ENCODE measurements around the gene NMRAL1.
A peak's percentile ranks its signal among the peaks of the same experiment; 100 is the strongest.

The NMRAL1 gene

GRCh38 chr16:4426021-4426684 is 48.3 kb downstream of the NMRAL1 start:
- no peak for DNase-seq (ENCODE audit: low spot score in 2 of 2)
- ATAC-seq (replicated peaks; ENCODE audit: extremely low read depth, poor library complexity, severe bottlenecking) = peak; percentile 53
- no peaks in the 10 kb centered on the region for H3K9me3 Mint-ChIP-seq
- peaks cover 30% of the 10 kb centered on the region for H3K4me1 Mint-ChIP-seq
- H3K27ac Mint-ChIP-seq (ENCODE audit: low read depth) = peak overlapping the region; percentile 99
- peak overlapping the region; percentile 95 for H3K4me3 Mint-ChIP-seq
- H3K27me3 Mint-ChIP-seq = no peaks in the 10 kb centered on the region
- peaks cover 23% of the 10 kb centered on the region for H3K36me3 Mint-ChIP-seq (ENCODE audit: insufficient read depth)

GRCh38 chr16:4425378-4426020 is 48.9 kb downstream of the NMRAL1 start, which contains the start of gene DNAJA3:
Gene DNAJA3 (plus strand): TSS chr16:4425868. CDS start chr16:4425882, 14 bp downstream.
- ATAC-seq (replicated peaks; ENCODE audit: extremely low read depth, poor library complexity, severe bottlenecking) (peak; percentile 91), DNase-seq (ENCODE audit: low spot score in 2 of 2) (peak; percentile 84 to 90)
- no peaks in the 10 kb centered on the region for H3K27me3 Mint-ChIP-seq
- peaks cover 30% of the 10 kb centered on the region for H3K4me1 Mint-ChIP-seq
- H3K9me3 Mint-ChIP-seq = no peaks in the 10 kb centered on the region
- H3K36me3 Mint-ChIP-seq (ENCODE audit: insufficient read depth) = peaks cover 21% of the 10 kb centered on the region
- peak within 1 kb of the TSS; percentile 95 for H3K4me3 Mint-ChIP-seq
- peak within 1 kb of the TSS; percentile 99 for H3K27ac Mint-ChIP-seq (ENCODE audit: low read depth)

- no peaks in the 10 kb centered on the region for H3K27me3 Mint-ChIP-seq
- ATAC-seq (replicated peaks; ENCODE audit: extremely low read depth, poor library complexity, severe bottlenecking) (no peak), DNase-seq (ENCODE audit: low spot score in 2 of 2) (no peak)
- H3K9me3 Mint-ChIP-seq = no peaks in the 10 kb centered on the region
- peaks cover 15% of the 10 kb centered on the region for H3K36me3 Mint-ChIP-seq (ENCODE audit: insufficient read depth)
- H3K4me1 Mint-ChIP-seq = peaks cover 19% of the 10 kb centered on the region
- no peak overlapping the region for H3K27ac Mint-ChIP-seq (ENCODE audit: low read depth)
- H3K4me3 Mint-ChIP-seq = no peak overlapping the region
Measured at GRCh38 chr16:4420505-4421105, 53.8 kb downstream of the NMRAL1 start.

- no peak for DNase-seq (ENCODE audit: low spot score in 2 of 2)
- Mint-ChIP-seq H3K9me3 (no peaks in the 10 kb centered on the region), H3K36me3 (ENCODE audit: insufficient read depth) (peaks cover 18% of the 10 kb centered on the region), H3K27me3 (no peaks in the 10 kb centered on the region), H3K4me3 (no peak overlapping the region), H3K4me1 (peaks cover 19% of the 10 kb centered on the region), H3K27ac (ENCODE audit: low read depth) (no peak overlapping the region)
- no peak for ATAC-seq (replicated peaks; ENCODE audit: extremely low read depth, poor library complexity, severe bottlenecking)
Measured at GRCh38 chr16:4419402-4419959, 54.9 kb downstream of the NMRAL1 start.

GRCh38 chr16:4416200-4417032 is 58.0 kb downstream of the NMRAL1 start, which contains the start of gene CORO7:
Gene CORO7 (minus strand): TSS chr16:4416596. CDS start chr16:4416518, 78 bp downstream.
- Mint-ChIP-seq H3K27me3 (no peaks in the 10 kb centered on the region), H3K27ac (ENCODE audit: low read depth) (peak within 1 kb of the TSS; percentile 97), H3K9me3 (no peaks in the 10 kb centered on the region), H3K4me3 (peak within 1 kb of the TSS; percentile 93), H3K4me1 (peaks cover 30% of the 10 kb centered on the region), H3K36me3 (ENCODE audit: insufficient read depth) (peaks cover 44% of the 10 kb centered on the region)
- ATAC-seq (replicated peaks; ENCODE audit: extremely low read depth, poor library complexity, severe bottlenecking) (peak; percentile 68), DNase-seq (ENCODE audit: low spot score in 2 of 2) (peak; percentile 99 to 100)

GRCh38 chr16:4415538-4416199 is 58.8 kb downstream of the NMRAL1 start:
- Mint-ChIP-seq H3K27ac (ENCODE audit: low read depth) (peak overlapping the region; percentile 97), H3K9me3 (no peaks in the 10 kb centered on the region), H3K4me3 (peak overlapping the region; percentile 93), H3K36me3 (ENCODE audit: insufficient read depth) (peaks cover 48% of the 10 kb centered on the region), H3K27me3 (no peaks in the 10 kb centered on the region), H3K4me1 (peaks cover 34% of the 10 kb centered on the region)
- ATAC-seq (replicated peaks; ENCODE audit: extremely low read depth, poor library complexity, severe bottlenecking) (peak; percentile 1), DNase-seq (ENCODE audit: low spot score in 2 of 2) (peak; percentile 49 to 60)

- peak; percentile 54 to 79 for DNase-seq (ENCODE audit: low spot score in 2 of 2)
- Mint-ChIP-seq H3K9me3 (no peaks in the 10 kb centered on the region), H3K27ac (ENCODE audit: low read depth) (peak overlapping the region; percentile 97), H3K4me1 (peaks cover 40% of the 10 kb centered on the region), H3K4me3 (peak overlapping the region; percentile 93), H3K36me3 (ENCODE audit: insufficient read depth) (peaks cover 59% of the 10 kb centered on the region), H3K27me3 (no peaks in the 10 kb centered on the region)
- peak; percentile 65 for ATAC-seq (replicated peaks; ENCODE audit: extremely low read depth, poor library complexity, severe bottlenecking)
Measured at GRCh38 chr16:4414187-4414917, 60.1 kb downstream of the NMRAL1 start.

GRCh38 chr16:4412854-4413253 is 61.6 kb downstream of the NMRAL1 start:
- Mint-ChIP-seq H3K27ac (ENCODE audit: low read depth) (peak overlapping the region; percentile 35), H3K9me3 (no peaks in the 10 kb centered on the region), H3K4me3 (peak overlapping the region; percentile 34), H3K4me1 (peaks cover 40% of the 10 kb centered on the region), H3K36me3 (ENCODE audit: insufficient read depth) (peaks cover 70% of the 10 kb centered on the region), H3K27me3 (no peaks in the 10 kb centered on the region)
- no peak for DNase-seq (ENCODE audit: low spot score in 2 of 2)
- ATAC-seq (replicated peaks; ENCODE audit: extremely low read depth, poor library complexity, severe bottlenecking) = no peak

GRCh38 chr16:4412159-4412558 is 62.3 kb downstream of the NMRAL1 start:
- DNase-seq (ENCODE audit: low spot score in 2 of 2) (no peak), ATAC-seq (replicated peaks; ENCODE audit: extremely low read depth, poor library complexity, severe bottlenecking) (no peak)
- Mint-ChIP-seq H3K27me3 (no peaks in the 10 kb centered on the region), H3K36me3 (ENCODE audit: insufficient read depth) (peaks cover 77% of the 10 kb centered on the region), H3K4me1 (peaks cover 40% of the 10 kb centered on the region), H3K27ac (ENCODE audit: low read depth) (peak overlapping the region; percentile 35), H3K9me3 (no peaks in the 10 kb centered on the region), H3K4me3 (peak overlapping the region; percentile 34)
